Stimulated activated CD8-positive, alpha-beta memory T cell treated with anti-CD3 and anti-CD28 coated beads, Interleukin-4, amount 100 ng/mL, for 48 hours (primary cell): ENCODE measurements around the gene MYEOV.

Source experiments
- DNase-seq: peaks from one replicate; pipeline ENCODE4 v3.0.0-alpha.2; 2020

Gene MYEOV

DNA sequence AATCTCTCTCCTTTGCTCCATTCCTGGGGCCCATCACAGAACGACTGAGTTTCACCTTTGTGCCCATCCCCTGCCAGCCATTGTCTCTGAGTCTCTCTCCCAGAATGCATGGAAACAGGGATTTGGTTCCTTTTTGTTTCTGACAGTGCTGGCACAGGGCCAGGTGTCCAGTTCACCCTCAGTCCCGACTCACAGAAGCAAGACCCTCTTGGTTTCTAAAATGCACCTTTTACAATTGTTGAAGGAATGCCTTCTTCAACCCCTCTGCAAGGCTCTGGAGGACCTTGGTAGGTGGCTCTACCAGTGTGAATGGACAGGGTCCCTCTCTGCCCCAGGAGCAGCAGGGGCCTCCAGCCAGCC, 5.1 kb upstream of the MYEOV start:
- no peak for DNase-seq

DNA sequence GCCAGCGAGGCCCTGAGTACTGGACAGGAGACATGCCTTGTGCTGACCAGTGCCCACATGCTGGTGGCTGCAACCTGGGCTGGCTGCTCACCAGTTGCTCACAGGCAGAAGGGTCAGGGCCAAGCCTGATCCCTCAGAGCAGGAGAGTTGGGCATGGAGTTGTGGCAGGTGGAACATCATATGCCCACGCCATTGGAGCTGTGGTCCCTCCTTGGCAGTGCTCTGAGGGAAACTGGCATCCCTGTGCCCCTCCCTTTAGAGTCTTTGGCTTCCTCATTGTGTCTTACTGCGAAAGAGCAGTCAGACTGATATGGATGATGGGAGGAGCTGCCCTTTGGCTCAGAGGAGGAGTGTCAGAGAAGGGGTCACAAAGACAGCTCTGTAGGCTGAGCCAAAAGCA, 3.1 kb upstream of the MYEOV start:
- DNase-seq: no peak

DNA sequence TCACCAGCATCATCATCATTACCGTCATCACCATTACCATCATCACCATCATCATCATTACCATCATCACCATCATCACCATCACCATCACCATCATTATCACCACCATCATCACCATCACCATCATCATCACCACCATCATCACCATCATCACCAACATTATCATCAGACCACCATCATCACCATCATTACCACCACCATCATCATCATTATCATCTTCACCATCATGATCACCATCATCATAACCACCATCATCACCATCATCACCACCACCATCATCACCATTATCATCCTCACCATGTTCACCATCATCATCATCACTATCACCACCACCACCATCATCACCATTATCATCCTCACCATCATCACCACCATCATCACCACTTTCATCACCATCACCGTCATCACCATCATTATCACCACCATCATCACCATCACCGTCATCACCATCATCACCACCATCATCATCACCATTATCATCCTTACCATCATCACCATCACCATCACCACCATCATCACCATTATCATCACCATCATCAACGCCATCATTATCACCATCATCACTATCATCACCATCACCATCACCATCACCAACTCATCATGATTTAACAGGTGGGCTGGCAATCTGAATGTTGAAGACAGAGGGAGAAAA, 2.4 kb upstream of the MYEOV start:
- no peak for DNase-seq

DNA sequence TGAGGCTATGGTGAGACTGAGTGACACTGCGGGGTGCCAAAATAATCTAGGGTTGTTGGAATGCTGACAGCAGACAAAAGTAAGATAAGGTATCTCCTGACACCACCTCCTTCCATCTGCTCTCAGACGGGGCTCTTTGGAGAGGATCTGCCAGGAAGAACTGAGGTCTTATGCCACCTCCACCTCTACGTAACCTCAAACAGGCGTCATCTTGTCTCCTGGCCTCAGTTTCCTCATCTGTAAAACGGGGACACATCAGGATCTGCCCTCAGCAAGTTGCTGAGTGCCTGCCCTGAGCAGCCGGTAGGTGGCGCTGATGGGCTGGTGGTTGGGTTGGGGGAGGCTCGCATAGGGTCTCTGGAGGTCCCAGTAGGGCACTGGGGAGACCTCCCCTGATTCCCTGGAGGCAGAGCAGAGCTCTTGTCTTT, 1.7 kb upstream of the MYEOV start:
- peak; percentile 79 for DNase-seq

DNA sequence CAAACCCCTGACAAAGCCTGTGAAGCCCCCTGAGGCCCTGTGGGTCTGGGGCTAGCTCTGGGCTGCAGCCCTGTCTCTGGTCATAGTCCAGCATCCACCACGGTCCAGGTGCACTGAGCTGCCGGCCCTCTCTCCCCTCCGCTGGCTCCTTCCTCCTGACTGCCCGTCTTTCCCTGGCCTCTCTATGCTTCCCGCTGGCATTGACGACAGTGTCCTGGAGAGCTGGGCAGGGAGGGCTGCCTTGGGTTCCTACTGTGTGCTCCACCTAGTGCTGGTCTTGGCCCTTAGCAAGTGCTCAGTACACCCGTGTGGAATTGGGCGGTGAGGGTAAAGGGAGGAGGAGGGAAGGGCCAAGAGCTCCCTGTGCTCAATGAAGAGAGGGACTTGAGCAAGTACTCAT, 868 bp upstream of the MYEOV start:
- no peak for DNase-seq

DNA sequence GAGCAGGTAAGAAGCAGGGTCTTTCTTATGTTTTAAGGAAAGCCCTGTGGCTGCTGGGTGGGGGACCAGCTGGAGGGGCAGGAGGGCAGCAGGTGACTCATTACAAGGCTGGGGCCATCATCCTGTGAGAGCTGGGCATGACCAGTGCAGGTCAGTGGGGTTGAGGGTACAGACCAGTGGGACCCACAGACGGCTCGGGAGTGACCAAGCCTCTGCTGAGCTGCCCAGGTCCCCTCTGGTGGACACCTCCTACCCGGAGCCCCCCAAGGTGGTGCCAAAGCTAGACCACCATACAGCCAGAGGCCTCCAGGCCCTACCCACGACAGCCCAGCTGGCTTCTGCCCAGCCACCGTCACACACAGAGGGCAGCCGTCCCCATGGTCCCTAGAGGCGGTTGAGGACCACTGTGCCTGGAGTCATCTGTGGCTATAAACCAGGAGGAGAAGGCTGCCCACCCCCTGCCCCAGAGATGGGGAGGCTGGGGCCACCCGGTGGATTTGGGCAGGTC, 670 bp downstream of the MYEOV start:
- no peak for DNase-seq

DNA sequence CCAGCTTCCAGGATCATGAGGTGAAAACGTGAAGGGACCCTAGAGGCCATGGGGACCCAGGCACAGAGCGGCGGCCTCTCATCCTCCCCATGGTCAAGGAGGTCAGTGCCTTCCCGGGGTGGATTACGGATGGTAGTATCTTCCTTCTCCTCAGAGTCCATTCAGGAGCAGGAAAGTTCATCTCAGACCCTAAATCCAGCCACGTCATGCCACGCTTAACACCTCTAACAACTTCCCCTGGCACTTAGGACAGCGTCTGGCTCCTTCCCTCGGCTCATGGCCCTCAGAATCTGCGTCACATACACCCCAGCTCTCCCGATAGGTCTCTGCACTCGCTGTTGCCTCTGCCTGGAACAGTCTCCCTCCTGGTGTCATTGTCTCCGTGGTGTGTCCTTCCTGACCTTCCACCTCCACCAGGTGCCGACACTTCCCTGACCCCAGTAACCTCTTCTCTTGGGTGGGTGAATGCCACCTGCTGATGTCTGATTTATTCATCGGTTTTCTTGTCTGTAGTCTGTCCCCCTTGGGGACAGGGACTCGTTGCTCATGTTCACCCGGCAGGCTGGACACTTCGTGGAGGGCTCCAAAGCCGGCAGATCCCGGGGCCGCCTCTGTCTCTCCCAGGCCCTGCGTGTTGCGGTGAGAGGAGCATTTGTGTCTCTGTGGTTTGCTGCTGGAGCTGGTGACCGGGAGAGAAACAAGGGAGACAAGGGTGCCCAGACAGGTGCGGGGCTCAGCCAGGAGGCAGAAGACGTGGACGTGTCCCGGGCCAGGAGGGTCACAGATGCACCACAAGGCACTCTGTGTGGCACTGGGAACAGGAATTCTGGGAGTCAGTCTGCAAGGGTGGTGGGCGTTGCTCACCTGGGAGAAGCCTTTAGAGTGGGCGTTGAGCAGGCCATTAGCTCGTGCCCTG, 1.4 kb downstream of the MYEOV start:
- no peak for DNase-seq

DNA sequence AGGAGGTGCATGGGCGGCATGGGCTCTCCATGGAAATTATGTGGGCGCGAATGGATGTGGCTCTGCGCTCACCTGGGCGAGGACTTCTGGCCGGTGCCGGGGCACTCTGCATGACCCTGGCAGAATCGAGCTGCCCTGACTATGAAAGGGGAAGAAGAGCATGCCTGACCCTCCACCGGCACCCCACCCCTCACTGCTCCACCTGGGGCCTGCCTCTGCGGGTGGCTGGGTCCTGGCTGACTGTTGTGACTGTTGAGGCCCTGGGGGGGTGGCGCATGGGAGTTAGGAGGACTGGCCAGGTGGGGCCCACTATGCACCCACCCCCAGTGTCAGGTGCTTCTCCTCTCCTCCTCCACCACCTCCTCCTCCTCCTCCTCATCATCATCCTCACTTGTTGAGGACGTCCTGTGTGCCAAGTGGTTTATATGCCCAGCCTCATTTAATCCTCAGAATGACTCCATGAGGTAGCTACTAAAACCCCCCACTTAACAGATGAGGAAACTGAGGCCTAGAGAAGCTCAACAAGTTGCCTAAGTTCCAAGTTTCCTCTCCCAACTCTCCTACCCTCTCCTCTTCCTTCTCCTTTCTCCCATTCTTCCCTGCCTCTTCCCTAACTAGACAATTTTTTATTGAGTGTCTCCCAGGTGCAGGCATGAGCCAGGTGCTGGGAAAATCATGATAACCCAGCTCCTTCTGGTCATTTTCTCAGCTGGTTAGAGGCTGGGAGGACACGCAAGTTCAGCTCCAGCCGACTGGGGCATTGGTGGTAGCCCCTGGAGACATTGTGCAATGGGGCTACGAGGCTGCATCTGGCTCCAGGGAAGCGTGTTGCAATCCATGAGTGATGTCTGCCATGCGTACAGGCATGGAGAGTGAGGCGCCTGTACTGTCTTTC, 2.3 kb downstream of the MYEOV start:
- DNase-seq: no peak

DNA sequence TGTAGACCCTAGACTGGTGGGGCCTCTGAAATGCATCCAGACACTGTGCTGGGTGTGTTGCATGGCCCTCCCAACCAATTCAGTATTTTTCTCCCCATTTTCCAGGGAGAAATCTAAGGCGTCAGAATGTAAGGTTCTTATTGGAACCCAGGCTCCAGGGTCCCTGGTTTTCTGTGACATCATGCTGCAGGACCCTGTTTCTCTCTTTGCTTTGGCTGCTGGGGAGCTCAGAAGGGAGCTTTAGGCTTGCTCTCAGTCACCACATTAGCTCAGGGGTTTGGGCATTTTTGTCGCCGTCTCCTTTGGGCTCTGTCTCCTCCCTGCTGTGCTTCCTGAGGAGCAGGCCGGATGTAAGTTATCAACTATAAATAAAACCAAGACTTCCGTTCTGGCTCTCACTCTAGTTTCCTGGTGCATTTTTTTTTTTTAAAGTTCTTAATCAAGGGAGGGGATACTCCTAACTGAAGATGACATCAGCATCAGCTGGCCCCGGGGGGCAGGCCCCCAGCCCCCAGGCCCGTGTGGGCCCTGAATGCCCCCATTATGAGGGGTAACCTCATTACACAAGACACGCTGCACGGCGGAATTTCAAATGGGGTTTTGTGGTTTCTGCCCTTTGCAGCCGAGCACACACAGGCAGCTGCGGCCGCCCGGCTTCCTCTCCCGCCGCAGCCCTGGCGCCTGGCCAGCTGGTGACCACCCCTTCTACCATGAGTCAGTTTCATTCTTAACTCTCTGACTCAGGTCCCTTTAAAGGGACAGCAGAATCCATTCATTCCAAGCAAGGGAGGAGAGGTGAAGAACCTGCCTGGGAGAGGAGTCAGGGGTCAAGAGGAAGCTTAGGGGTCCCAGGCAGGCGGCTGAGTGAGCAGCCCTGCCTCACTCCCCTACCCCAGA, 3.2 kb downstream of the MYEOV start:
- DNase-seq: peak; percentile 93

DNA sequence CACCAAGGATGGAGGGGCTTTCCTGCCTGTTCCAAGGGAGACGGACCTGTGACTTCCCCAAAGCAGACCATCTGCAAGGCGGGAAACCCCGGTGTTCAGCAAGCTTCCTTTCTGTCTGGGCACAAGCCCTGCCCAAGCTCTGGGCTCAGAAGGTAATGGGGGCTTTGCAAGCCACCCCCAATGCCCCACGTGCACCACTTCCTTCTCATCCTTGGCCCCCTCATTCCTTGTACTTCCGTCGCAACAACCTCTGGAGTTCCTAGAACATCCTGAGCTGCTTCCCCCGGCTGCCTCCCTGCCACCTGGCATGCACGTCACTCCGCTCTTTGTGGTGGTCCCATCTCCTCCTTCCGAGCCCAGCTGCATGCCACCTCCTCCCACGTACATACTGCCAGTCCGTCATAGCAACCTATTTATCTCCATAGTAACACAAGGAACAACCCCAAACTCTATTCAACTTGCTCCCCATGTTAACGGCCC, 3.9 kb downstream of the MYEOV start:
- DNase-seq: peak; percentile 58

DNA sequence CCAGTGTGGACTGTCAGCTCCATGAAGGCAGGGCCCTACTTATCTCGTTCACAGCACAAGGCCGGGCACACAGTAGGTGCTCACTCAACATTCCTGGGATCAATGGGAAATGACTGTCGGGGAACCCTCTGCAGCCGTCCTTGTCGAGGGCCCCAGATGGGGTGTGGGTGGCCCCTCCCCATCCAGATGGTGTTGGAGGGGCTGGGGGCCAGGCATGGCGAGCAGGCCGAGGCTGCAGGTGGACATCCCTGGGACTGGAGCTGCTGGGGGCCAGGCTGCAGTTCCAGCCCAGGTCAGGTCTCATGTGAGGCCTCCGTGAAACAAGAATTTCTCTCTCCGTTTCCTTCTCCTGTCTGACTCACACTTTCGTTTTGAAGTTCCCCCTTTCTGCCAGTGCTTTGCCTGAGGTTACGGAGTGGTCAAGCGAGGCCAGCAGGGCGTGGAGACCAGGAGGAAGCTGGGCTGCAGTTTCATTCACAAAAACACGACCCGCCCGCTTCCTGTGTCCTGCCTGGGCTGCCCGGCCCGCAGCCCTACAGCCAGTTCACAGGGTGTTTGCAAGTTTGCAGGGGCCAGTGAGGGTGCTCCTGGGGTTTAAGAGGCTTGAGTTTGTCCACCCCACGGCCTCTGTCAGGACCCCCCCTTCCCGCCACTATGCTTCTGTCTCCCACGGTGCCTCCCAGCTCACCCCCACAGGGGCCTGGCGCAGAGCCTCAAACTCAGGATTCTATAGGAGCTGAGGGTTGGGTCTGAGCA, 4.5 kb downstream of the MYEOV start:
- DNase-seq: no peak

DNA sequence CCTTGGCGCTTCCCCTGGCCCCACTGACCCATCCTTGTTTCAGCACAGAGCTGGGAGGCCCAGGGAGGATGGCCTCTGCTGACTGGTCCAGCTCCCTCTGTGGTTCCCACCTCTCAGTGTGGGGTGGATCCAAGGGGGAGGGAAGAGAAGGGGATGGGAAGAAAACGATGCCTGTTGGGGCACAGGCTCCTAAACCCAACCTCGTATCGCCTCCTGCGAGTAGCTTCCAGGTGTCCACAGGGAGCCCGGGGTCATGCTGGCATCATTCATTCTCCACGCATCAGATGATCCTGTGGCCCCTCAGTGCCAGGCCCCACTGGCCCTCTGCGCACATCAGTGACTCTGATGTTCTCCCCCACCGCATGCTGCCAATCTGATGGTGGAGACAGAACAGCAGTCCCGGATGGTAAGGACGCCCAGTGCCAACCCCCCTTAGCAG, 5.1 kb downstream of the MYEOV start:
- DNase-seq: no peak

DNA sequence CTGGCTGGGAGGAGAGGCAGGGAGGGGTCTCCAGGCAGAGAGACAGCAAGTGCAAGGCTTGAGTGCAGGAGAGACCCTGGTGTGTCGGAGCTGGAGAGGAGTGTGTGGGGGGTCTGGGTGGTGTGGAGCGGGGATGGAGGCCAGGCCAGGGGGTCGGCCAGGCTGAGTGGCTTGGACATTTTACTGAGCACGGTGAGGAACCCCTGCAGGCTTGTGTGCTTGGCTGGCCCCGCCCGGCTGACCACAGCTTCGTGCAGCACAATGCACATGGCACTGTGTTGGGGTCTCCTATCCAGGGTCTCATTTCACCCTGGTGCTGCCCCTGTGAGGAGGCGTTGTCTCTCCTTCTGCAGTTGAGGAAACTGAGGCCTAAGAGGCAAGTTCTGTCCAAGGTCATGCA, 5.6 kb downstream of the MYEOV start:
- no peak for DNase-seq

DNA sequence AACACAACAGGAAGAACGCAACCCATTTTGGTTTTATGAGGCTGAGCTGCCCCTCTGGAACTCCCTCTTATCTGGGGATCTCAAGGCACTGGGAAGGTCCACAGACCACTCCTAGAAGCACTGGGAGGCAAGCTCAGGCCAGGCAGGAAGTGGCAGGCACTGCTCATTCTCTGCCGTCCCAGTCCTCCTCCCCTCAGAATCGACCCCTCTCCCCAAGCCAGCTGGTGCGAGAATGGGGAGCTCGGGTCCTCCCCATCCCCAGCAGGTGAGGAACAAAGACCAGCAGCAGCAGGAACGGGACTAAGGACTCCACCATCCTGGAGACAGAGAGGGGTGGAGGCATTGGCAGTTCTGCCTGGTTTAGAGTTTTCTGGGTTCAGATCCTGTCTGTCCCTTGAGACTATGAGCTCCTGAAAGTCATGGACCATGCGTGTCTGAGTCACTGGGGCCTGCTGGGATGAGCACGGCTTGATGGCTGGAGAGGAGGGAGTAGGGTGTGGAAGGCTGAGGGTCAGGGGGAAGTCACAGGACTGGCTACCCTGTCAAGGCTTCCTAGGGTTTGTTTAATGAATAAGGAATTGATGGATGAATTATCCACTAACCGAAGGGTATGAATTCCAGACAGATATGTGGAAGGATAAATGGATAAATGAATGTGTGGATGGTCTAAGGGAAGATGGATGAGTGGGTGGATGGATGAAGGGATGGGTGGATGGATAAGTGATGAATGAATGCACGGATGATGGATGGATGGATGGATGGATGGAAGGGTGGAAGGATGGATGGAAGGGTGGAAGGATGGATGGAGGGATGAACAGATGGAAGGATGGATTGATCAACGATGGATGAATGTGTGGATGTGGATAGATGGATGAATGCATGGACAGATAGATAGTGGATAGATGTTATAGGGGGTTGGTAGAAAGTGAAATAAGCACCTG, 6.4 kb downstream of the MYEOV start:
- DNase-seq: no peak

DNA sequence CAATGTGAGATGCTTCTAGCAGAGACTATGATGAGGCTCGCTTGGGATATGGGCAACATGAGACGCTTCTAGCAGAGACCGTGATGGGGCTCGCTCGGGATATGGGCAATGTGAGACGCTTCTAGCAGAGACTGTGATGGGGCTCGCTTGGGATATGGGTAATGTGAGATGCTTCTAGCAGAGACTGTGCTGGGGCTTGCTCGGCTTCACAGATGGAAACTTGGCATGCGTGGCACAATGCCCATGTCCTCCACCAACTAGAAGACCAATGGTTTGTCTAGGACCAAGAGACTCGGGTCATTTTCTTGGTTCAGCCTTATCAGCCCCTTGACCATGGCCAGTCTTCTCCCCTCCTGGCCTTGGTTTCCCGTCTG, 7.1 kb downstream of the MYEOV start:
- DNase-seq: no peak

DNA sequence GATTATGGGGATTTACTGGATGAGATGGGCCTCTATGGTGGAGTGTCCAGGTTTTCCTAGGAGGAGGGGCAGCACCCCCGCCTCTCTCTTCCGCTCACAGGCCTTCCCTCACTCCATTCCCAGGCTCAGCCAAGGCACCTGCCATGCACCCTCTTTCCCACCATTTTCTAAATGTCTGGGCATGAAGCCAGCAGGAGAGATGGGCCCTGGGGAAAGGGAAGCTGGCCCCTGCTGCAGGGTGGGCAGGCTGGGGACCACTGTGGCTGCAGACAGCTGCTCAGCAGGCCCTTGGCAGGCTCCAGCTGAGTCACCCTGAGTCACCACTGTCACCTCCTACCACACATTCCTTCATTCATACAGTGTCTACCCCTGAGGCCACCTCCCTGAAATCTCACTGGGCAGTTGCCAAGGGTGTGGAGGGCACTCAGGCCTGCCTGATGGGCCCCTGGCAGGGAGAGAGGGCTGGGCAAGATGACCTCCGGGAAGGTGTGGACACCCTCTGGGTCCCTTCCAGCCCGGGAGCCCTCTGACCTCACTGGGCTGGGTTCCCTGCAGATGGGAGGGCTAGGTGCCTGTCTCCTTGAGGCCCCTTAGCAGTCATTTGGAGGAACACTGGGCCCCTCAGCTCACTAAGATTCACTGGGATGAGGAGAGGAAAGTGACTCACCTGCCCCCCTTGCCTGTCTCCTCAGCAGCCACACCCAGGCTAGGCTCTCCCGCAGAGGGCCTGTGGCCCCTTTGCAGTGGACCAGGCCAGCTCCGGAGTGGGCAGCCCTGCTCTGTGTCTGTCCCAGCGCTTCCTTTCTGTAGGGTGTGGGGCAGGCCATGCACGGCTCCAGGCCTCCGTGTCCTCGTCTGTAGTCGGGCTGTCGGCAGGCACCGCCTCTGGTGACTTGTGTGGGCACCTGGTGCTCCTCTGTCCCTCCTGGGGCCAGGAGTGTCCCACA, 7.8 kb downstream of the MYEOV start:
- DNase-seq: peak; percentile 64

DNA sequence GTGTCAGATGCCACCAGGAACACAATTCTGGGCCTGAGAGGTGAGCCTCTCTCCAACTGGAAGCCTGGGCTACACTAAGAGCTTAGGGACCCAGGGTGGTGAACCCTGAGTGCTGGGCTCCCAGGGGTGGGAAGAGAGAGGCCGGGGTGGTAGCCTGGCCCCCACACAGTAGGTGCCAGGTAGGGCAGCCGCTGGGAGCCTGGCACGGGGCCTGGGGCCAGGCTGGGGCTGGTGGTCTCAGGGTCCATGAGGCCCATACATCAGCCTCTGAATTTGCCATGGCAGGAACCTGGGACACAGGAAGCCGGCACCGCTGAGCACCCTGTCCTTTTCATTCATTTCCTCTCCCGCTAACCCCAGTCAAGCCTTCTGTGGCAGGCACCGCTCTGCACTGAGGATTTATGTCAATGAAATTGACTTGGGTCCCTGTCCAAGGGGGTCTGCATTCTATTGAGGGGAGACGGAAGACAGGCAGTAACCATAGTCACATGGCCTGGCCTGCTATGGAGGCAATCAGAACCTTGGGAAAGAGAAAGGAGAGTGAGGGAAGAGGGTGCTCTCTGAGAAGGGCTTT, 8.6 kb downstream of the MYEOV start:
- no peak for DNase-seq

DNA sequence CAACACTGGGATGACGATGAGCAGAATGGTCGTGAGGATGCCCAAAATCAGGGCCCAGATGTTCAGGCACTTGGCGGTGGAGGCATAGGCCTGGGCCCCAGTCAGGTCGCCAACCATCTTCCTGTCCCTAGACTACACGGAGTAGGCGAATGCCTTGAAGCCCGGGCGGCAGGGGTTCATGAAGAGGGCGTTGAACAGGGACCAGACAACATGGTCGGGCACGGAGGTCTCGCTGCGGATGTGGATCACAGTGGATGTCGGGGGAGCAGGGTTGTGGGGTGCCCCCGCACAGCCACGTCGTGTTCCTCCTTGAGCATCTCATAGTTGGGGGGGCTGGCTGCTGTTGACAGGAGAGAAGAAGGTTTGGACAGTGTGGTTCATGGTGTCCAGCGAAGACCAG, 9.5 kb downstream of the MYEOV start:
- DNase-seq: no peak
